Esophagus muscularis mucosa (tissue), 4 donors: ENCODE results near the gene FABP3. TPM values are rescaled to one million over a fixed set of nuclear protein-coding genes. Genes with fewer than 3 reads are reported as not detected.
"Not testable (repeated sequence)": the region's sequence is repeated elsewhere in the genome, so short reads cannot be mapped to it uniquely, and the experiment has no call there.

Experiments
- DNase-seq: peaks from one replicate; pipeline ENCODE4 v3.0.0-alpha.2; 2017; ENCODE audit errors: extremely low spot score
- H3K27ac ChIP-seq, 4 donors: fragments of 200-600 bp; sonication (generic); replicated peaks in 1 of 4; 1 replicate in 3 of 4; 2 replicates in 1 of 4; pipeline ENCODE4 v1.5.1; 2016 to 2019; ENCODE audit warnings: mild to moderate bottlenecking in 1 of 4
- H3K27me3 ChIP-seq, 4 donors: fragments of 200-600 bp; sonication (generic); one replicate each; pipeline versions ENCODE4 v1.5.1 to v1.6.0; 2016 to 2019
- H3K36me3 ChIP-seq, 4 donors: fragments of 200-600 bp; sonication (generic); one replicate each; pipeline ENCODE4 v1.5.1; 2016 to 2019
- H3K4me1 ChIP-seq, 4 donors: fragments of 200-600 bp; sonication (generic); one replicate each; pipeline ENCODE4 v1.5.1; 2016 to 2019
- H3K4me3 ChIP-seq, 4 donors: fragments of 200-600 bp; sonication (generic); 1 replicate in 2 of 4; 2 replicates in 2 of 4; pipeline ENCODE4 v1.5.1; 2016 to 2019; ENCODE audit warnings: mild to moderate bottlenecking in 4 of 4, moderate library complexity in 1 of 4
- H3K9me3 ChIP-seq, 4 donors: fragments of 200-600 bp; sonication (generic); 1 replicate in 3 of 4; 2 replicates in 1 of 4; pipeline ENCODE4 v1.5.1; 2016 to 2019
- EP300 ChIP-seq: sonication (generic); formaldehyde crosslinking; IDR thresholded peaks from one replicate; pipeline ENCODE4 v1.6.1; 2017; ENCODE audit warnings: antibody characterized with exemption
- POLR2A ChIP-seq: fragments of 450-650 bp; IDR thresholded peaks from one replicate; pipeline ENCODE4 v1.6.1; 2017; ENCODE audit warnings: antibody characterized with exemption, moderate library complexity, mild to moderate bottlenecking, low read depth
- POLR2AphosphoS5 ChIP-seq, 2 donors: sonication (generic); formaldehyde crosslinking; IDR thresholded peaks; one replicate each; pipeline ENCODE4 v1.6.1; 2017; ENCODE audit warnings: antibody characterized with exemption in 2 of 2
- WGBS: methylation state at CpG from one replicate; pipeline ENCODE4 v1.1.5; 2018; 5-methylcytosine and 5-hydroxymethylcytosine counted together
- intact Hi-C: fragments of 100-400 bp; cut with DNase I; formaldehyde crosslinking; loops from one replicate; pipeline ENCODE4 v1.15.1; 2023
- total RNA-seq, 4 donors: library from RNA; depleted of rRNA; stranded (reverse); fragments of >200 nt; gene quantifications; one replicate each; pipeline versions ENCODE4 v1.1.0 to v1.2.1, GENCODE V29; 2016
- TF ChIP-seq, protein P1 (sequence below), 3 experiments: fragments of 200-600 bp in 2 of 3; fragments of 450-650 bp in 1 of 3; sonication (generic) in 2 of 3; IDR thresholded peaks; one replicate each; pipeline ENCODE4 v1.5.1; 2017 to 2019; ENCODE audit warnings: antibody characterized with exemption in 3 of 3, mild to moderate bottlenecking in 2 of 3, moderate library complexity in 1 of 3

Gene FABP3
- total RNA-seq, 4 donors from 2014 or later, result 14.6 to 38.6 (median 29.8) TPM

GRCh38 chr1:31393463-31393862 is 20.6 kb upstream of the FABP3 start:
- intact Hi-C loops, result no loop called here
- H3K4me3 ChIP-seq, result no peak overlapping the region
- no peaks in the 10 kb centered on the region for H3K36me3 ChIP-seq
- no peaks in the 10 kb centered on the region for H3K9me3 ChIP-seq
- H3K27me3 ChIP-seq, result no peaks in the 10 kb centered on the region
- no peak for DNase-seq
- H3K27ac ChIP-seq, result no peak overlapping the region
- peaks cover 8 to 11% (median 11%) of the 10 kb centered on the region in 4 donors for H3K4me1 ChIP-seq
- TF ChIP-seq POLR2AphosphoS5 (IDR thresholded peaks at IDR 0.05), result no peak
- no peak for TF ChIP-seq EP300
- TF ChIP-seq POLR2A, result no peak
- TF ChIP-seq, protein P1, sequence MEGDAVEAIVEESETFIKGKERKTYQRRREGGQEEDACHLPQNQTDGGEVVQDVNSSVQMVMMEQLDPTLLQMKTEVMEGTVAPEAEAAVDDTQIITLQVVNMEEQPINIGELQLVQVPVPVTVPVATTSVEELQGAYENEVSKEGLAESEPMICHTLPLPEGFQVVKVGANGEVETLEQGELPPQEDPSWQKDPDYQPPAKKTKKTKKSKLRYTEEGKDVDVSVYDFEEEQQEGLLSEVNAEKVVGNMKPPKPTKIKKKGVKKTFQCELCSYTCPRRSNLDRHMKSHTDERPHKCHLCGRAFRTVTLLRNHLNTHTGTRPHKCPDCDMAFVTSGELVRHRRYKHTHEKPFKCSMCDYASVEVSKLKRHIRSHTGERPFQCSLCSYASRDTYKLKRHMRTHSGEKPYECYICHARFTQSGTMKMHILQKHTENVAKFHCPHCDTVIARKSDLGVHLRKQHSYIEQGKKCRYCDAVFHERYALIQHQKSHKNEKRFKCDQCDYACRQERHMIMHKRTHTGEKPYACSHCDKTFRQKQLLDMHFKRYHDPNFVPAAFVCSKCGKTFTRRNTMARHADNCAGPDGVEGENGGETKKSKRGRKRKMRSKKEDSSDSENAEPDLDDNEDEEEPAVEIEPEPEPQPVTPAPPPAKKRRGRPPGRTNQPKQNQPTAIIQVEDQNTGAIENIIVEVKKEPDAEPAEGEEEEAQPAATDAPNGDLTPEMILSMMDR (IDR thresholded peaks at IDR 0.05), result no peak

- Histone ChIP-seq H3K9me3 (no peaks in the 10 kb centered on the region), H3K27ac (no peak overlapping the region), H3K4me1 (peaks cover 8 to 10% (median 9%) of the 10 kb centered on the region in 4 donors), H3K4me3 (no peak overlapping the region), H3K36me3 (no peaks in the 10 kb centered on the region), H3K27me3 (peaks cover 0 to 8% (median 0%) of the 10 kb centered on the region in 4 donors)
- no peak for DNase-seq
- intact Hi-C loops, result no loop called here
- TF ChIP-seq, protein P1 (IDR thresholded peaks at IDR 0.05), result no peak
- TF ChIP-seq POLR2A, result no peak
- TF ChIP-seq EP300, result no peak
- TF ChIP-seq POLR2AphosphoS5 (IDR thresholded peaks at IDR 0.05), result no peak
- WGBS, result 86% methylated on average over 5 of the region's 7 CpGs
Measured at GRCh38 chr1:31390071-31390470, 17.2 kb upstream of the FABP3 start.

- Histone ChIP-seq H3K27me3 (peaks cover 0 to 8% (median 0%) of the 10 kb centered on the region in 4 donors), H3K9me3 (no peaks in the 10 kb centered on the region), H3K4me1 (peaks cover 4 to 6% (median 5%) of the 10 kb centered on the region in 4 donors), H3K27ac (no peak overlapping the region), H3K4me3 (no peak overlapping the region), H3K36me3 (no peaks in the 10 kb centered on the region)
- WGBS, result 91% methylated on average over 7 of the region's 7 CpGs
- intact Hi-C loops, result no loop called here
- TF ChIP-seq EP300 (no peak), POLR2AphosphoS5 (IDR thresholded peaks at IDR 0.05) (no peak), POLR2A (no peak)
- TF ChIP-seq, protein P1 (IDR thresholded peaks at IDR 0.05), result no peak
- DNase-seq, result no peak
Measured at GRCh38 chr1:31389616-31390015, 16.7 kb upstream of the FABP3 start.

GRCh38 chr1:31387612-31388011 is 14.7 kb upstream of the FABP3 start:
- Histone ChIP-seq H3K9me3 (no peaks in the 10 kb centered on the region), H3K4me3 (no peak overlapping the region), H3K36me3 (no peaks in the 10 kb centered on the region), H3K27ac (no peak overlapping the region), H3K27me3 (peaks cover 0 to 8% (median 0%) of the 10 kb centered on the region in 4 donors), H3K4me1 (no peaks in the 10 kb centered on the region)
- DNase-seq, result no peak
- TF ChIP-seq EP300, result no peak
- TF ChIP-seq POLR2A, result no peak
- TF ChIP-seq, protein P1 (IDR thresholded peaks at IDR 0.05), result no peak
- no peak for TF ChIP-seq POLR2AphosphoS5 (IDR thresholded peaks at IDR 0.05)
- intact Hi-C loops, result no loop called here
- WGBS, result 71% methylated on average over 10 of the region's 10 CpGs

DNA sequence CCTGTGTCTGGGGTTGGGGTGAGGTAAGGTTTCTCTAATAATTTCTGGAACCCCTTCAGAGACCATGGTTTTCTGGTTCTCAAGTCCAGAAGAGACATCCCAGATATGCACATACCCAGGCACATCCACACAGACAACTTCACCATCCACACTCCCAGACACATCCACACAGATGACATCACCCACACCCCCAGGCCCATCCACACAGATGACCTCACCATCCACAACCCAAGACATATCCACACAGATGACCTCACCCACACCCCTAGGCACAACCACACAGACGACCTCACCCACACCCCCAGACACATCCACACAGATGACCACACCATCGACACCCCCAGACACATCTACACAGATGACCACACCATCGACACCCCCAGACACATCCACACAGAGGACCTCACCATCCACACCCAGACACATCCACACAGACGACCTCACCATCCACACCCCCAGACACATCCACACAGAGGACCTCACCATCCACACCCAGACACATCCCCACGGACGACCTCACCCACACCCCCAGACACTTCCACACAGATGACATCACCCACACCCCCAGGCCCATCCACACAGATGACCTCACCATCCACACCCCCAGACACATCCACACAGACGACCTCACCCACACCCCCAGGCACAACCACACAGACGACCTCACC is 13.8 kb upstream of the FABP3 start:
- WGBS, result 73% methylated on average over 8 of the region's 8 CpGs
- intact Hi-C loops, H3K4me1 ChIP-seq: not testable (repeated sequence)

More for the DNA sequence above, 13.8 kb upstream of the FABP3 start:
- H3K9me3 ChIP-seq, H3K27me3 ChIP-seq, H3K36me3 ChIP-seq, H3K4me3 ChIP-seq, DNase-seq, H3K27ac ChIP-seq: not testable (repeated sequence)
